NCI-H82 (cell line): ENCODE data around the gene SPATA31C1.
"Not testable (repeated sequence)": the region's sequence is repeated elsewhere in the genome, so short reads cannot be mapped to it uniquely, and the experiment has no call there.

ENCODE experiments used
- DNase-seq: peaks from one replicate; lab custom pipeline; 2025; lab: John Stamatoyannopoulos, UW

SPATA31C1 gene

GRCh38 chr9:87917662-87918061, at the start of gene SPATA31C1:
Gene SPATA31C1, plus strand, starts transcription at chr9:87917962.
- not testable (repeated sequence) for DNase-seq

- no peak for DNase-seq
These were observed 49.6 kb upstream of the SPATA31C1 start for GRCh38 chr9:87868175-87868574.

GRCh38 chr9:87868635-87869034, 49.1 kb upstream of the SPATA31C1 start:
- DNase-seq = no peak

- no peak for DNase-seq
These were observed 48.7 kb upstream of the SPATA31C1 start for GRCh38 chr9:87869082-87869481.

- no peak for DNase-seq
These were observed 46.2 kb upstream of the SPATA31C1 start for GRCh38 chr9:87871425-87872078.

- peak; percentile 23 for DNase-seq
These were observed 45.6 kb upstream of the SPATA31C1 start for GRCh38 chr9:87872079-87872624.

GRCh38 chr9:87873607-87874303, 44.0 kb upstream of the SPATA31C1 start:
- no peak for DNase-seq

- DNase-seq = peak; percentile 5
These were observed 43.5 kb upstream of the SPATA31C1 start for GRCh38 chr9:87874304-87874623.

GRCh38 chr9:87875060-87875459, 42.7 kb upstream of the SPATA31C1 start:
- DNase-seq = no peak

- no peak for DNase-seq
These were observed 41.8 kb upstream of the SPATA31C1 start for GRCh38 chr9:87875831-87876545.

GRCh38 chr9:87876708-87877107, 41.1 kb upstream of the SPATA31C1 start:
- no peak for DNase-seq

- no peak for DNase-seq
These were observed 38.7 kb upstream of the SPATA31C1 start for GRCh38 chr9:87878989-87879511.

GRCh38 chr9:87880116-87880515, 37.6 kb upstream of the SPATA31C1 start:
- no peak for DNase-seq

- no peak for DNase-seq
These were observed 37.1 kb upstream of the SPATA31C1 start for GRCh38 chr9:87880683-87881082.

- DNase-seq = no peak
These were observed 35.1 kb upstream of the SPATA31C1 start, which contains the start of gene SPATA31E1 for GRCh38 chr9:87882627-87883026. Gene SPATA31E1, plus strand, starts transcription at chr9:87882877. Its CDS starts 15 bp downstream, at chr9:87882892.

- DNase-seq = no peak
These were observed 34.5 kb upstream of the SPATA31C1 start for GRCh38 chr9:87883274-87883673.

- DNase-seq = peak; percentile 14
These were observed 33.8 kb upstream of the SPATA31C1 start for GRCh38 chr9:87883990-87884389.

GRCh38 chr9:87884578-87885459, 32.9 kb upstream of the SPATA31C1 start:
- no peak for DNase-seq

GRCh38 chr9:87885484-87886189, 32.1 kb upstream of the SPATA31C1 start:
- no peak for DNase-seq

- DNase-seq = no peak
These were observed 31.4 kb upstream of the SPATA31C1 start for GRCh38 chr9:87886210-87886932.
